A549 (cell line): ENCODE measurements around the gene POLE3. TPM values are rescaled to one million over a fixed set of nuclear protein-coding genes. Genes with fewer than 3 reads are reported as not detected.
"Not testable (repeated sequence)": the region's sequence is repeated elsewhere in the genome, so short reads cannot be mapped to it uniquely, and the experiment has no call there.

Experiments used
- ATAC-seq, 2 experiments: fragments of 200-7000 bp in 1 of 2; fragments of >200 bp in 1 of 2; cut with Nextera tagmentation in 1 of 2; cut with Tn5 transposase in 1 of 2; 3 replicates each; pipeline versions ENCODE4 v1.8.0 to v1.9.1; 2018 to 2020; ENCODE audit warnings: mild to moderate bottlenecking in 1 of 2, moderate library complexity in 1 of 2
- CTCF ChIA-PET: fragments of 300-600 bp; sonication (Branson Sonifier 250); formaldehyde crosslinking; extraction: SDS; loops from one replicate; lab custom pipeline; 2021; ENCODE audit warnings: antibody characterized with exemption, inconsistent platforms; lab: Yijun Ruan, JAX
- POLR2A ChIA-PET: fragments of 350-600 bp; formaldehyde crosslinking; extraction: SDS; loops from one replicate; lab custom pipeline; 2021; ENCODE audit warnings: antibody characterized with exemption, inconsistent platforms; lab: Yijun Ruan, JAX
- DNase-seq, 2 experiments: peaks; one replicate each; pipeline versions ENCODE4 v3.0.0 to v3.0.0-alpha.2; 2011 to 2016; ENCODE audit warnings: low read depth in 1 of 2, low spot score in 1 of 2
- FAIRE-seq: peaks from 2 replicates; lab custom pipeline; 2011; peaks lifted over from hg19 to GRCh38; lab: Jason Lieb, UNC
- H3K27ac ChIP-seq, 2 experiments: fragments of >200 bp; sonication (Bioruptor Twin); formaldehyde crosslinking; 3 replicates each; pipeline ENCODE4 v1.5.1; 2016 to 2017
- H3K4me1 ChIP-seq: fragments of >200 bp; sonication (Bioruptor Twin); formaldehyde crosslinking; 3 replicates; pipeline ENCODE4 v1.6.1; 2016
- H3K4me2 ChIP-seq: fragments of >200 bp; sonication (Bioruptor Twin); formaldehyde crosslinking; 3 replicates; pipeline ENCODE4 v1.6.1; 2016
- H3K4me3 ChIP-seq: fragments of >200 bp; sonication (Bioruptor Twin); formaldehyde crosslinking; 3 replicates; pipeline ENCODE4 v1.5.1; 2016
- H3K9me3 ChIP-seq: fragments of >200 bp; sonication (Bioruptor Twin); formaldehyde crosslinking; 3 replicates; pipeline ENCODE4 v1.6.1; 2016
- CHD4 ChIP-seq: fragments of 200-600 bp; sonication (generic); IDR thresholded peaks from 2 replicates; pipeline ENCODE4 v1.6.1; 2016; ENCODE audit warnings: antibody characterized with exemption, mild to moderate bottlenecking, borderline replicate concordance
- EHMT2 ChIP-seq: fragments of 200-600 bp; sonication (generic); IDR thresholded peaks from 2 replicates; pipeline ENCODE4 v1.6.1; 2016; ENCODE audit warnings: antibody characterized with exemption, low read depth, mild to moderate bottlenecking, moderate library complexity
- HEYL ChIP-seq: fragments of 250-450 bp; sonication (Bioruptor Pico); IDR thresholded peaks from 2 replicates; pipeline ENCODE4 v1.8.0; 2021; ENCODE audit warnings: mild to moderate bottlenecking, moderate library complexity
- HOXB13 ChIP-seq: fragments of 250-450 bp; sonication (Bioruptor Pico); IDR thresholded peaks from 2 replicates; pipeline ENCODE4 v1.5.0; 2020; ENCODE audit warnings: low read depth, mild to moderate bottlenecking, moderate library complexity
- JUNB ChIP-seq: fragments of >200 bp; sonication (Bioruptor Twin); formaldehyde crosslinking; IDR thresholded peaks from 2 replicates; pipeline ENCODE4 v1.6.1; 2016
- MAZ ChIP-seq: fragments of 150-350 bp; IDR thresholded peaks from 2 replicates; pipeline ENCODE4 v1.6.1; 2014; ENCODE audit warnings: antibody characterized with exemption, low read depth, low read length, borderline replicate concordance
- NFE2L2 ChIP-seq: fragments of 150-350 bp; conservative IDR thresholded peaks from 2 replicates; pipeline ENCODE4 v1.6.1; 2014; ENCODE audit warnings: low read length
- NPAS2 ChIP-seq: fragments of 250-450 bp; sonication (Bioruptor Pico); IDR thresholded peaks from 2 replicates; pipeline ENCODE4 v1.8.0; 2022; ENCODE audit warnings: mild to moderate bottlenecking, moderate library complexity, borderline replicate concordance
- PHF8 ChIP-seq: fragments of 200-600 bp; sonication (generic); IDR thresholded peaks from 2 replicates; pipeline ENCODE4 v1.6.1; 2016; ENCODE audit warnings: low read depth, mild to moderate bottlenecking, antibody characterized with exemption, moderate library complexity, borderline replicate concordance
- RAD21 ChIP-seq, 2 experiments: fragments of >200 bp in 1 of 2; sonication (Bioruptor Twin) in 1 of 2; formaldehyde crosslinking in 1 of 2; IDR thresholded peaks in 1 of 2; conservative IDR thresholded peaks in 1 of 2; 2 replicates in 1 of 2; 3 replicates in 1 of 2; pipeline ENCODE4 v1.6.1; 2012 to 2018; ENCODE audit warnings: inconsistent platforms in 1 of 2
- RARB ChIP-seq: fragments of 250-450 bp; sonication (Bioruptor Pico); IDR thresholded peaks from 2 replicates; pipeline ENCODE4 v1.8.0; 2021; ENCODE audit warnings: mild to moderate bottlenecking, moderate library complexity
- RCOR1 ChIP-seq: fragments of 150-350 bp; IDR thresholded peaks from 2 replicates; pipeline ENCODE4 v1.6.1; 2014; ENCODE audit warnings: antibody characterized with exemption, low read length, low read depth
- RNF2 ChIP-seq: fragments of 200-600 bp; sonication (generic); IDR thresholded peaks from 2 replicates; pipeline ENCODE4 v1.6.1; 2016; ENCODE audit warnings: low read depth, mild to moderate bottlenecking, antibody characterized with exemption, moderate library complexity, borderline replicate concordance
- SMC3 ChIP-seq: fragments of >200 bp; sonication (Bioruptor Twin); formaldehyde crosslinking; IDR thresholded peaks from 3 replicates; pipeline ENCODE4 v1.6.1; 2018; ENCODE audit warnings: inconsistent platforms
- TP53 ChIP-seq: fragments of 250-450 bp; sonication (Bioruptor Pico); IDR thresholded peaks from 2 replicates; pipeline ENCODE4 v1.5.0; 2021; ENCODE audit warnings: mild to moderate bottlenecking, moderate library complexity
- ZNF302 ChIP-seq: fragments of 250-450 bp; sonication (Bioruptor Pico); IDR thresholded peaks from 2 replicates; pipeline ENCODE4 v1.9.0; 2021; ENCODE audit warnings: inconsistent platforms, mild to moderate bottlenecking, moderate library complexity
- WGBS: methylation state at CpG from one replicate; pipeline ENCODE4 v1.1.6; 2017; ENCODE audit errors: missing lambda C conversion rate; 5-methylcytosine and 5-hydroxymethylcytosine counted together
- polyA plus RNA-seq, 4 experiments: library from polyadenylated mRNA; depleted of rRNA in 3 of 4; stranded (reverse); fragments of >200 nt; fragmentation: RNase III in 1 of 4; extraction: RNeasy Plus Mini Kit Qiagen cat#74134 plus additional on column Dnase treatment in 1 of 4; gene quantifications; 2 replicates in 3 of 4; 3 replicates in 1 of 4; pipeline ENCODE4 v1.2.3, GENCODE V29; 2011 to 2017
- TF ChIP-seq, protein P1 (sequence below): IDR thresholded peaks from 2 replicates; pipeline ENCODE4 v1.6.1; 2012; ENCODE audit warnings: low read depth, borderline replicate concordance
- TF ChIP-seq, protein P2 (sequence below): fragments of >200 bp; sonication (Bioruptor Twin); formaldehyde crosslinking; IDR thresholded peaks from 3 replicates; pipeline ENCODE4 v1.5.1; 2016
- TF ChIP-seq, protein P3 (sequence below): fragments of >200 bp; sonication (Bioruptor Twin); formaldehyde crosslinking; IDR thresholded peaks from 3 replicates; pipeline ENCODE4 v1.6.1; 2016
- TF ChIP-seq, protein P4 (sequence below): fragments of >200 bp; sonication (Bioruptor Twin); formaldehyde crosslinking; IDR thresholded peaks from 2 replicates; pipeline ENCODE4 v1.6.1; 2016
- TF ChIP-seq, protein P5 (sequence below): fragments of 250-450 bp; sonication (Bioruptor Pico); IDR thresholded peaks from 2 replicates; pipeline ENCODE4 v1.5.0; 2020; ENCODE audit warnings: low read depth, mild to moderate bottlenecking, moderate library complexity

POLE3 gene
- polyA plus RNA-seq, 2 of the 4 experiments (the other 2 are of a cell fraction), result 92.2 to 143 TPM

DNA sequence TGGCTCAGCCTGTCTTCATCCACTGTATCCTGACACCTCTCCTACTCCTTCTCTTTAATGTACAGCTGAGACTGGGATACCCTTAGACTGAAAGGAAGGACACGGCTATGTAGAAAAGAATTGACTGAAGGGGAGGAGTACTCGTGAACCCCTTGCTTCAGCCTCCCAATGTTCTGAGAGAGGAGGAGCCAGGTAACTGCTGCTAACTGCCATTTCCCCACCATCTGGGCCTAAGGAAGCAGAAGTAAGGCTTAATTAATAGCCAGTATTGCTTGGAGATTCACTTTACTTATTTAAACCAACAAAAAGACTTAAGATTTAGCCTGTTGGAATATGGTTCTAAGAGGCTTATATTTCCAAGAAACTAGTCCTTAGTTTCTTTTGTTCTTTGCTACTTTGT is 34.3 kb upstream of the POLE3 start:
- H3K4me1 ChIP-seq, result no peaks in the 10 kb centered on the region
- ATAC-seq (no peak), DNase-seq (no peak)
- CTCF ChIA-PET, result interaction anchor here (1.1 to 9.9 kb wide), 11 partner anchors 11 to 663 kb away, joined by 3 to 390 read pairs (median 11); no protein-coding TSS in a partner anchor
- H3K27ac ChIP-seq, result no peak overlapping the region
- WGBS, result 75% methylated on average over 2 of the region's 2 CpGs
- no peaks in the 10 kb centered on the region for H3K9me3 ChIP-seq
- TF ChIP-seq CHD4 (no peak), SMC3 (no peak), NFE2L2 (no peak), PHF8 (no peak), JUNB (no peak), ZNF302 (CRISPR knock-in tag) (no peak), HEYL (CRISPR knock-in tag) (no peak), MAZ (no peak), RNF2 (no peak)
- TF ChIP-seq, protein P1, sequence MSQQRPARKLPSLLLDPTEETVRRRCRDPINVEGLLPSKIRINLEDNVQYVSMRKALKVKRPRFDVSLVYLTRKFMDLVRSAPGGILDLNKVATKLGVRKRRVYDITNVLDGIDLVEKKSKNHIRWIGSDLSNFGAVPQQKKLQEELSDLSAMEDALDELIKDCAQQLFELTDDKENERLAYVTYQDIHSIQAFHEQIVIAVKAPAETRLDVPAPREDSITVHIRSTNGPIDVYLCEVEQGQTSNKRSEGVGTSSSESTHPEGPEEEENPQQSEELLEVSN, result no peak
- TF ChIP-seq, protein P2, sequence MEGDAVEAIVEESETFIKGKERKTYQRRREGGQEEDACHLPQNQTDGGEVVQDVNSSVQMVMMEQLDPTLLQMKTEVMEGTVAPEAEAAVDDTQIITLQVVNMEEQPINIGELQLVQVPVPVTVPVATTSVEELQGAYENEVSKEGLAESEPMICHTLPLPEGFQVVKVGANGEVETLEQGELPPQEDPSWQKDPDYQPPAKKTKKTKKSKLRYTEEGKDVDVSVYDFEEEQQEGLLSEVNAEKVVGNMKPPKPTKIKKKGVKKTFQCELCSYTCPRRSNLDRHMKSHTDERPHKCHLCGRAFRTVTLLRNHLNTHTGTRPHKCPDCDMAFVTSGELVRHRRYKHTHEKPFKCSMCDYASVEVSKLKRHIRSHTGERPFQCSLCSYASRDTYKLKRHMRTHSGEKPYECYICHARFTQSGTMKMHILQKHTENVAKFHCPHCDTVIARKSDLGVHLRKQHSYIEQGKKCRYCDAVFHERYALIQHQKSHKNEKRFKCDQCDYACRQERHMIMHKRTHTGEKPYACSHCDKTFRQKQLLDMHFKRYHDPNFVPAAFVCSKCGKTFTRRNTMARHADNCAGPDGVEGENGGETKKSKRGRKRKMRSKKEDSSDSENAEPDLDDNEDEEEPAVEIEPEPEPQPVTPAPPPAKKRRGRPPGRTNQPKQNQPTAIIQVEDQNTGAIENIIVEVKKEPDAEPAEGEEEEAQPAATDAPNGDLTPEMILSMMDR, result no peak
- TF ChIP-seq, protein P3, sequence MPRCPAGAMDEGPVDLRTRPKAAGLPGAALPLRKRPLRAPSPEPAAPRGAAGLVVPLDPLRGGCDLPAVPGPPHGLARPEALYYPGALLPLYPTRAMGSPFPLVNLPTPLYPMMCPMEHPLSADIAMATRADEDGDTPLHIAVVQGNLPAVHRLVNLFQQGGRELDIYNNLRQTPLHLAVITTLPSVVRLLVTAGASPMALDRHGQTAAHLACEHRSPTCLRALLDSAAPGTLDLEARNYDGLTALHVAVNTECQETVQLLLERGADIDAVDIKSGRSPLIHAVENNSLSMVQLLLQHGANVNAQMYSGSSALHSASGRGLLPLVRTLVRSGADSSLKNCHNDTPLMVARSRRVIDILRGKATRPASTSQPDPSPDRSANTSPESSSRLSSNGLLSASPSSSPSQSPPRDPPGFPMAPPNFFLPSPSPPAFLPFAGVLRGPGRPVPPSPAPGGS, result no peak
- TF ChIP-seq, all 56 proteins: peak for 0
- POLR2A ChIA-PET, result no interaction called here
- no peak overlapping the region for H3K4me3 ChIP-seq
- no peak for FAIRE-seq
- H3K4me2 ChIP-seq, result no peak overlapping the region

DNA sequence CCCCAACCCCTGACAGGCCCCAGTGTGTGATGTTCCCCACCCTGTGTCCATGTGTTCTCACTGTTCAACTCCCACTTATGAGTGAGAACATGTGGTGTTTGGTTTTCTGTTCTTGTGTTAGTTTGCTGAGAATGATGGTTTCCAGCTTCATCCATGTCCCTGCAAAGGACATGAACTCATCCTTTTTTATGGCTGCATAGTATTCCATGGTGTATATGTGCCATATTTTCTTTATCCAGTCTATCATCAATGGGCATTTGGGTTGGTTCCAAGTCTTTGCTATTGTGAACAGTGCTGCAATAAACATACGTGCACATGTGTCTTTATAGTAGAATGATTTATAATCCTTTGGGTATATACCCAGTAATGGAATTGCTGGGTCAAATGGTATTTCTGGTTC is 27.2 kb upstream of the POLE3 start:
- WGBS, result 75% methylated on average over 1 of the region's 1 CpG
- H3K27ac ChIP-seq, H3K4me3 ChIP-seq, H3K9me3 ChIP-seq, POLR2A ChIA-PET, H3K4me1 ChIP-seq, ATAC-seq, FAIRE-seq, H3K4me2 ChIP-seq, DNase-seq: not testable (repeated sequence)
- CTCF ChIA-PET, result interaction anchor here (0.8 to 1.0 kb wide), 2 partner anchors 9 to 99 kb away, joined by 3 read pairs; no protein-coding TSS in a partner anchor

DNA sequence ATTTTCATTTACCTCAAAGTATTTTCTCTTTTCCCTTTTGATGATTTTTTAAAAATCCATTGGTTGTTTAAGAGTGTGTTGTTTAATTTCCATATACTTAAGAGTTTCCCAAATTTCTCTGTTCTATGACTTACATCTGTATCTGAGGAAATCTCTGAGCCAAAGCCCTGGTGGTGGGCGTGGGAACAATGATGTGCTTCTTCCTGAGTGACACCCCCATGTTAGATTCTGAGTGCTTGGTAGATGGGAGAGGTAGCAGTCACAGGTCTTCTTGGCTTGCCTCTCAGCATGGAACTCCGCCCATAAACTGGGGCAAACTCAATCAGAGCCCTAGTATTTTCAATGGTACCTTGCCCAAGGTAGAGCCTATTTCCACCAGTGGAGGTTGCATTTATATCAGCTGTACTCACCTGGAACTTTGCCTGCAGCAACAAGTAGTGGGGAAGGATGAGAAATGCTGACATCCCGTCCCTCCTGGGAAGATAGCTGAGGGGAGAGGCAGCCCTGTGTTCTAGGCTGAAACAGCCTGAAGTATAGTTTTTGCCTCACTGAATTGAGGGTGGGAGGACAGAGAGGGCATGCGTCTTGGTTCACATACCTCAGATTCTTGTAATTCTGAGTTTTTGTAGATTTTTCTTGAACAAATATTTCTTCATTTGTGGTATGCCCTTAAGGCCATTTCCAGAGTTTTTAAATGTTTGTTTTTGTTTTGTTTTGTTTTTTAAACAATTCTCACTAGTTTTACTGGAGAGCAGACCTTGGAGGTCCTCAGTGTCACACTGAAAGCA is 26.4 kb upstream of the POLE3 start:
- Histone ChIP-seq H3K4me2 (peak overlapping the region; percentile 13; the same call in 2 of the 3 replicates), H3K9me3 (no peaks in the 10 kb centered on the region), H3K4me1 (peaks cover 7% of the 10 kb centered on the region; the same call in 1 of the 3 replicates), H3K27ac (no peak overlapping the region), H3K4me3 (no peak overlapping the region)
- FAIRE-seq (no peak), ATAC-seq (peak in 1 of 2 experiments; percentile 82; a peak in 3 of 6 replicates), DNase-seq (peak in 1 of 2 experiments; percentile 29)
- 43% methylated on average over 4 of the region's 4 CpGs for WGBS
- ChIA-PET POLR2A (no interaction called here), CTCF (interaction anchor here (0.7 to 1.5 kb wide), 7 partner anchors 9 to 221 kb away, joined by 3 to 7 read pairs (median 4); no protein-coding TSS in a partner anchor)
- TF ChIP-seq TP53 (CRISPR knock-in tag) (no peak), EHMT2 (no peak), NPAS2 (CRISPR knock-in tag) (no peak), HOXB13 (no peak), RARB (CRISPR knock-in tag) (no peak), RCOR1 (no peak), RAD21 (conservative IDR thresholded peaks at IDR 0.05 in 1 of 2, IDR thresholded peaks at IDR 0.05 in 1 of 2) (no peak)
- TF ChIP-seq, protein P4, sequence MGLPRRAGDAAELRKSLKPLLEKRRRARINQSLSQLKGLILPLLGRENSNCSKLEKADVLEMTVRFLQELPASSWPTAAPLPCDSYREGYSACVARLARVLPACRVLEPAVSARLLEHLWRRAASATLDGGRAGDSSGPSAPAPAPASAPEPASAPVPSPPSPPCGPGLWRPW, result no peak
- TF ChIP-seq, protein P5, sequence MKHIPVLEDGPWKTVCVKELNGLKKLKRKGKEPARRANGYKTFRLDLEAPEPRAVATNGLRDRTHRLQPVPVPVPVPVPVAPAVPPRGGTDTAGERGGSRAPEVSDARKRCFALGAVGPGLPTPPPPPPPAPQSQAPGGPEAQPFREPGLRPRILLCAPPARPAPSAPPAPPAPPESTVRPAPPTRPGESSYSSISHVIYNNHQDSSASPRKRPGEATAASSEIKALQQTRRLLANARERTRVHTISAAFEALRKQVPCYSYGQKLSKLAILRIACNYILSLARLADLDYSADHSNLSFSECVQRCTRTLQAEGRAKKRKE, result no peak
